SH-SY5Y (cell line): ENCODE data around the gene UTP20.

Experiments used
- GATA2 ChIP-seq: IDR thresholded peaks from 2 replicates; pipeline ENCODE4 v1.6.1; 2011; ENCODE audit warnings: mild to moderate bottlenecking, low read depth, low read length
- GATA3 ChIP-seq: IDR thresholded peaks from 2 replicates; pipeline ENCODE4 v1.6.1; 2011; ENCODE audit warnings: low read depth, mild to moderate bottlenecking, low read length, moderate library complexity

GRCh38 chr12:101372431-101372830 is 92.5 kb downstream of the UTP20 start:
- TF ChIP-seq GATA2 (no peak), GATA3 (no peak)
